Vagina (tissue), 2 donors: ENCODE measurements around the gene MOCS2.

Experiments
- CTCF ChIP-seq, 3 experiments: fragments of 450-650 bp in 2 of 3; fragments of 200-600 bp in 1 of 3; sonication (generic) in 1 of 3; IDR thresholded peaks; one replicate each; pipeline ENCODE4 v1.5.1; 2017 to 2019; ENCODE audit warnings: antibody characterized with exemption in 3 of 3, mild to moderate bottlenecking in 2 of 3, moderate library complexity in 2 of 3
- POLR2A ChIP-seq, 2 donors: fragments of 450-650 bp; IDR thresholded peaks; one replicate each; pipeline ENCODE4 v1.6.1; 2017; ENCODE audit warnings: antibody characterized with exemption in 2 of 2, mild to moderate bottlenecking in 2 of 2, moderate library complexity in 2 of 2
- POLR2AphosphoS5 ChIP-seq, 2 donors: sonication (generic); formaldehyde crosslinking; IDR thresholded peaks; one replicate each; pipeline ENCODE4 v1.9.0; 2017; ENCODE audit warnings: antibody characterized with exemption in 2 of 2, mild to moderate bottlenecking in 2 of 2, low read depth in 1 of 2; ENCODE audit not compliant: insufficient read depth in 1 of 2

- TF ChIP-seq CTCF (IDR thresholded peaks at IDR 0.05) (no peak), POLR2A (IDR thresholded peaks at IDR 0.05) (no peak), POLR2AphosphoS5 (IDR thresholded peaks at IDR 0.05; ENCODE audit: insufficient read depth in 1 of 2, low read depth in 1 of 2) (no peak)
Observed at GRCh38 chr5:53090229-53090628, 19.3 kb downstream of the MOCS2 start.
